B cell (primary cell): ENCODE results near the gene RPL14. TPM values are rescaled to one million over a fixed set of nuclear protein-coding genes. Genes with fewer than 3 reads are reported as not detected.

Experiments
- ATAC-seq: fragments of 200-7000 bp; cut with Tn5 transposase; one replicate; pipeline ENCODE4 v1.10.0; 2021; ENCODE audit warnings: low read depth, mild to moderate bottlenecking, moderate number of reproducible peaks, moderate library complexity
- CTCF ChIA-PET: fragments of 350-600 bp; sonication (Branson Sonifier 250); formaldehyde crosslinking; loops from one replicate; lab custom pipeline; 2021; ENCODE audit warnings: antibody characterized with exemption, inconsistent platforms; lab: Charles Lee
- POLR2A ChIA-PET: fragments of 350-600 bp; sonication (Branson Sonifier 250); formaldehyde crosslinking; loops from one replicate; lab custom pipeline; 2021; ENCODE audit warnings: antibody characterized with exemption; lab: Charles Lee
- DNase-seq: peaks from one replicate; pipeline ENCODE4 v3.0.0; 2013
- H2AFZ ChIP-seq: 2 replicates; pipeline ENCODE4 v1.6.1; 2012; ENCODE audit warnings: mild to moderate bottlenecking, low read depth, low read length; ENCODE audit not compliant: insufficient read depth, poor library complexity, severe bottlenecking
- H3K27ac ChIP-seq, 2 donors: 1 replicate in 1 of 2; 2 replicates in 1 of 2; pipeline ENCODE4 v1.5.1; 2012 to 2013; ENCODE audit warnings: low read length in 2 of 2, mild to moderate bottlenecking in 2 of 2, moderate library complexity in 1 of 2
- H3K27me3 ChIP-seq, 4 experiments: fragments of 200-600 bp in 1 of 4; sonication (generic) in 1 of 4; replicated peaks in 1 of 4; 1 replicate in 2 of 4; 2 replicates in 2 of 4; pipeline versions ENCODE4 v1.6.1 to v1.7.0; 2013 to 2016; ENCODE audit warnings: low read length in 3 of 4, mild to moderate bottlenecking in 2 of 4, mixed read lengths in 1 of 4, moderate library complexity in 1 of 4; ENCODE audit not compliant: insufficient read depth in 4 of 4, control insufficient read depth in 3 of 4; ENCODE audit errors: control extremely low read depth in 1 of 4
- H3K36me3 ChIP-seq, 2 experiments: replicated peaks in 1 of 2; 1 replicate in 1 of 2; 2 replicates in 1 of 2; pipeline versions ENCODE4 v1.6.1 to v1.7.1; 2013; ENCODE audit warnings: low read length in 1 of 2; ENCODE audit not compliant: insufficient read depth in 2 of 2, control insufficient read depth in 1 of 2; ENCODE audit errors: control extremely low read depth in 1 of 2, extremely low read depth in 1 of 2
- H3K4me1 ChIP-seq, 2 donors: fragments of 200-600 bp in 1 of 2; sonication (generic) in 1 of 2; 1 replicate in 1 of 2; 2 replicates in 1 of 2; pipeline versions ENCODE4 v1.5.1 to v1.6.1; 2013 to 2017; ENCODE audit warnings: low read length in 2 of 2; ENCODE audit not compliant: control insufficient read depth in 2 of 2, insufficient read depth in 2 of 2
- H3K4me2 ChIP-seq: replicated peaks from 2 replicates; pipeline ENCODE3; 2012; ENCODE audit warnings: mild to moderate bottlenecking, low read depth, low read length; ENCODE audit not compliant: poor library complexity, severe bottlenecking
- H3K4me3 ChIP-seq, 5 experiments: fragments of 200-600 bp in 1 of 5; sonication (generic) in 1 of 5; 1 replicate in 3 of 5; 2 replicates in 2 of 5; pipeline versions ENCODE4 v1.5.1 to v1.7.0; 2011 to 2016; ENCODE audit warnings: low read length in 4 of 5, mild to moderate bottlenecking in 4 of 5, low read depth in 2 of 5, control low read depth in 1 of 5, moderate library complexity in 1 of 5; ENCODE audit not compliant: insufficient read depth in 1 of 5; ENCODE audit errors: control extremely low read depth in 1 of 5, extremely low read depth in 1 of 5
- H3K79me2 ChIP-seq: fragments of 200-600 bp; sonication (generic); one replicate; pipeline ENCODE4 v1.6.0; 2016; ENCODE audit warnings: low read length; ENCODE audit not compliant: control insufficient read depth, insufficient read depth
- H3K9ac ChIP-seq: fragments of 200-600 bp; sonication (generic); 2 replicates; pipeline ENCODE4 v1.6.1; 2017; ENCODE audit warnings: mild to moderate bottlenecking, low read length, moderate library complexity
- H3K9me3 ChIP-seq, 3 donors: one replicate each; pipeline versions ENCODE4 v1.6.1 to v1.7.1; 2013; ENCODE audit warnings: low read length in 2 of 3; ENCODE audit not compliant: control insufficient read depth in 2 of 3, insufficient read depth in 1 of 3; ENCODE audit errors: control extremely low read depth in 1 of 3
- H4K20me1 ChIP-seq: 2 replicates; pipeline ENCODE4 v1.6.0; 2012; ENCODE audit warnings: mild to moderate bottlenecking, low read length; ENCODE audit not compliant: insufficient read depth, control insufficient read depth, poor library complexity, severe bottlenecking
- H3K27ac Mint-ChIP-seq: one replicate; pipeline ENCODE4 v1.8.0; 2021; ENCODE audit warnings: mixed read lengths
- H3K27me3 Mint-ChIP-seq: one replicate; pipeline ENCODE4 v1.8.0; 2021; ENCODE audit warnings: mixed read lengths
- H3K4me1 Mint-ChIP-seq: one replicate; pipeline ENCODE4 v1.8.0; 2021; ENCODE audit warnings: mixed read lengths
- H3K4me3 Mint-ChIP-seq: one replicate; pipeline ENCODE4 v1.8.0; 2021; ENCODE audit warnings: mixed read lengths
- H3K9me3 Mint-ChIP-seq: one replicate; pipeline ENCODE4 v1.8.0; 2022; ENCODE audit warnings: mixed read lengths; ENCODE audit not compliant: insufficient read depth
- CTCF ChIP-seq: fragments of 200-600 bp; IDR thresholded peaks from one replicate; pipeline ENCODE4 v1.8.0; 2022; ENCODE audit warnings: antibody characterized with exemption, mild to moderate bottlenecking
- EZH2 ChIP-seq: IDR thresholded peaks from 2 replicates; pipeline ENCODE4 v1.6.1; 2012; ENCODE audit warnings: borderline replicate concordance, low read depth, mild to moderate bottlenecking, moderate library complexity, low read length; ENCODE audit not compliant: insufficient read depth, poor library complexity, severe bottlenecking
- WGBS: methylation state at CpG from one replicate; pipeline ENCODE4 v1.1.5; 2013; ENCODE audit warnings: missing lambda C conversion rate; ENCODE audit not compliant: insufficient coverage; 5-methylcytosine and 5-hydroxymethylcytosine counted together
- intact Hi-C: fragments of 100-400 bp; cut with micrococcal nuclease; formaldehyde crosslinking; loops from one replicate; pipeline ENCODE4 v1.10.0; 2022
- polyA plus RNA-seq: library from polyadenylated mRNA; depleted of rRNA; stranded (reverse); fragments of >200 nt; gene quantifications from 2 replicates; pipeline ENCODE4 v1.2.3, GENCODE V29; 2012
- small RNA-seq: library from RNA; depleted of rRNA; stranded (forward); fragments of <200 nt; gene quantifications from one replicate; pipeline ENCODE3, GENCODE V24; 2012; ENCODE audit warnings: low replicate concordance, low read depth; ENCODE audit not compliant: insufficient read length
- total RNA-seq, 2 donors: library from RNA; stranded (reverse); fragments of 120-200 nt in 1 of 2; gene quantifications; 1 replicate in 1 of 2; 2 replicates in 1 of 2; pipeline versions ENCODE4 v1.2.3 to v1.2.4, GENCODE V29; 2013 to 2022

Gene RPL14
- total and polyA plus RNA-seq, 2 donors (not counting 1 experiment from before 2014, with no cell fraction given) = 413 to 2,452 TPM

GRCh38 chr3:40518067-40518466 lies 60.9 kb downstream of the RPL14 start:
- Mint-ChIP-seq H3K27ac (no peak overlapping the region), H3K27me3 (no peaks in the 10 kb centered on the region), H3K9me3 (peaks cover 3% of the 10 kb centered on the region), H3K4me3 (no peak overlapping the region), H3K4me1 (no peaks in the 10 kb centered on the region)
- no peak overlapping the region for H2AFZ ChIP-seq
- no peak overlapping the region for H3K9ac ChIP-seq
- TF ChIP-seq CTCF (no peak), EZH2 (no peak)
- intact Hi-C loops = no loop called here
- ATAC-seq (no peak), DNase-seq (no peak)
- H3K4me1 ChIP-seq = no peaks in the 10 kb centered on the region
- POLR2A ChIA-PET = no interaction called here
- no peak overlapping the region for H3K4me2 ChIP-seq
- H4K20me1 ChIP-seq = no peaks in the 10 kb centered on the region
- H3K36me3 ChIP-seq = peaks cover 0 to 4% of the 10 kb centered on the region in 2 experiments
- H3K27ac ChIP-seq = no peak overlapping the region
- no peaks in the 10 kb centered on the region for H3K9me3 ChIP-seq
- no peaks in the 10 kb centered on the region for H3K79me2 ChIP-seq
- H3K4me3 ChIP-seq = no peak overlapping the region
- CTCF ChIA-PET = no interaction called here
- no peaks in the 10 kb centered on the region for H3K27me3 ChIP-seq
- WGBS = no CpG with 5 or more reads among the region's 1 CpG

Small RNA genes lying within 50 kb of the gene (small RNA-seq; reads per million reads assigned to genes)
- not detected for gene RNU5B-2P

Other genes starting within 250 kb of the RPL14 start
- 70.6 and 78.1 TPM in 2 replicates for gene EIF1B, start 147.6 kb upstream of the RPL14 start, total RNA-seq
- gene EIF1B, start 147.6 kb upstream of the RPL14 start, polyA plus RNA-seq = 76.7 and 211 TPM in 2 replicates
- gene ENTPD3, start 70.2 kb upstream of the RPL14 start, total RNA-seq = not detected in 2 replicates
- gene ENTPD3, start 70.2 kb upstream of the RPL14 start, polyA plus RNA-seq = not detected in 2 replicates
- 22.8 and 27.6 TPM in 2 replicates for gene ZNF619, start 19.8 kb downstream of the RPL14 start, total RNA-seq
- 3.3 and 3.6 TPM in 2 replicates for gene ZNF619, start 19.8 kb downstream of the RPL14 start, polyA plus RNA-seq
- 5.3 and 6.6 TPM in 2 replicates for gene ZNF620, start 48.7 kb downstream of the RPL14 start, total RNA-seq
- 1.2 and 2.0 TPM in 2 replicates for gene ZNF620, start 48.7 kb downstream of the RPL14 start, polyA plus RNA-seq
- gene ZNF621, start 67.6 kb downstream of the RPL14 start, total RNA-seq = 34.6 and 35.2 TPM in 2 replicates
- 10.2 and 15.8 TPM in 2 replicates for gene ZNF621, start 67.6 kb downstream of the RPL14 start, polyA plus RNA-seq